ENCODE data around the gene CYP2U1. TPM values are rescaled to one million over a fixed set of nuclear protein-coding genes. Genes with fewer than 3 reads are reported as not detected.

Gene CYP2U1
- total and polyA plus RNA-seq, 2 of the 8 experiments (the other 6 are each of a cell fraction or from before 2014, with no cell fraction given), result 3.1 to 5.0 TPM

DNA sequence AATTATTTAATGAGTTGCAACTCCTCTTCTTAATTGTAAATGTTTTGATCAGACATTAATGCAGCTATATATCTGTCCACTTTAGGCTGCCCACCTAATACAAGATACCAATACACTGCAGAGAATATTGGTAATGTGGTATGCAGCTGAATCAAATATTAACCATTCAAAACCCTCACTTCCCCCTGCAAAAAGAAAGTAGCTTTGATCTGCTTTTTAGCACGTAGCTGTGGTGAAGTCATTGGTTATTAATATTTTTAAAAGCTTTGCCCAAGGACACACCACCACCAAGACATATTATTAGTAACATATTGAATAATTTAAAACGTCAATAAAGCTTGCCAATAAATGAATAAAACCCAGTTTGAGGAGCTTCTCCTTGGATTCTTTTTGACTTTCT, 28.6 kb upstream of the CYP2U1 start:
- H4K20me1 ChIP-seq (replicated peaks in 1 of 2; ENCODE audit: control insufficient read depth in 1 of 2, insufficient read depth in 2 of 2, low read length in 2 of 2), result no peaks in the 10 kb centered on the region
- DNase-seq (ENCODE audit: low read depth in 1 of 2, low spot score in 2 of 2) (no peak), FAIRE-seq (no peak)
- H2BK20ac ChIP-seq (ENCODE audit: low read length), result no peak overlapping the region
- H2AK5ac ChIP-seq (ENCODE audit: low read depth, low read length), result no peak overlapping the region
- no peak overlapping the region for H3K23ac ChIP-seq (ENCODE audit: insufficient read length)
- H2BK120ac ChIP-seq (replicated peaks; ENCODE audit: low read depth, low read length), result no peak overlapping the region
- no peaks in the 10 kb centered on the region for H3K79me1 ChIP-seq (ENCODE audit: low read depth, low read length)
- no peaks in the 10 kb centered on the region for H3K27me3 ChIP-seq (replicated peaks in 1 of 4; ENCODE audit: control insufficient read depth in 3 of 4, extremely low read depth in 1 of 4, insufficient read depth in 3 of 4, low read length in 3 of 4)
- H3K9me3 ChIP-seq (ENCODE audit: insufficient read depth in 2 of 2, low read depth in 1 of 2, low read length in 1 of 2), result 0 out of 4 replicates have a peak, but pooled peaks cover 0 to 4% of the 10 kb centered on the region in 2 experiments
- H2BK5ac ChIP-seq (ENCODE audit: low read depth, low read length), result no peak overlapping the region
- POLR2A ChIA-PET (ENCODE audit: partially characterized antibody), result interaction anchor here (1.0 kb wide), 1 partner anchor 8 kb away, joined by 3 read pairs; no protein-coding TSS in a partner anchor
- no peak overlapping the region for H2AFZ ChIP-seq (ENCODE audit: low read length)
- CTCF ChIA-PET (ENCODE audit: partially characterized antibody), result interaction anchor here (0.6 to 1.8 kb wide), 7 partner anchors 9 to 172 kb away, joined by 3 to 7 read pairs (median 3); no protein-coding TSS in a partner anchor
- no peak overlapping the region for H3K4ac ChIP-seq (replicated peaks; ENCODE audit: insufficient read length, low read depth, low read length)
- H3K36me3 ChIP-seq (ENCODE audit: control insufficient read depth in 2 of 4, insufficient read depth in 4 of 4, low read length in 3 of 4), result no peaks in the 10 kb centered on the region; a peak in 2 of 8 replicates
- no peak overlapping the region for H3K18ac ChIP-seq (ENCODE audit: extremely low read depth, low read length)
- no peaks in the 10 kb centered on the region for H3K79me2 ChIP-seq (ENCODE audit: control insufficient read depth in 1 of 2, insufficient read depth in 2 of 2, low read length in 2 of 2)
- 84% methylated on average over 2 of the region's 2 CpGs; no CpG with 5 or more reads in 1 of the 2 experiments for WGBS, 2 experiments (ENCODE audit: extremely low coverage in 1 of 2, insufficient coverage in 1 of 2, insufficient read length in 1 of 2, insufficient replicate concordance in 2 of 2, low coverage in 1 of 2, low lambda C conversion rate in 2 of 2, missing lambda C conversion rate in 1 of 2)
- no peak overlapping the region for H4K8ac ChIP-seq (ENCODE audit: extremely low read depth, insufficient read depth, low read length)
- TF ChIP-seq GTF2F1 (IDR thresholded peaks at IDR 0.05; ENCODE audit: borderline replicate concordance, low read depth, low read length), result no peak
- TF ChIP-seq KDM1A (IDR thresholded peaks at IDR 0.05; ENCODE audit: borderline replicate concordance, low read length), result no peak
- no peak for TF ChIP-seq ASH2L (IDR thresholded peaks at IDR 0.05; ENCODE audit: low read length)
- no peak for TF ChIP-seq SRF (IDR thresholded peaks at IDR 0.05; ENCODE audit: low read depth, low read length)
- no peak for TF ChIP-seq EGR1 (IDR thresholded peaks at IDR 0.05; ENCODE audit: borderline replicate concordance, low read depth, low read length)
- TF ChIP-seq TAF7 (optimal IDR thresholded peaks at IDR 0.05; ENCODE audit: borderline replicate concordance, low read depth, low read length), result no peak
- no peak for TF ChIP-seq KDM5A (IDR thresholded peaks at IDR 0.05; ENCODE audit: low read length)
- TF ChIP-seq, protein P1, sequence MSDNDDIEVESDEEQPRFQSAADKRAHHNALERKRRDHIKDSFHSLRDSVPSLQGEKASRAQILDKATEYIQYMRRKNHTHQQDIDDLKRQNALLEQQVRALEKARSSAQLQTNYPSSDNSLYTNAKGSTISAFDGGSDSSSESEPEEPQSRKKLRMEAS (IDR thresholded peaks at IDR 0.05), result no peak
- TF ChIP-seq SP2 (IDR thresholded peaks at IDR 0.05; ENCODE audit: low read length), result no peak
- no peak overlapping the region for H3K27ac ChIP-seq (ENCODE audit: low read depth, low read length)
- H3K14ac ChIP-seq (ENCODE audit: insufficient read length), result no peak overlapping the region
- no peak overlapping the region for H2BK12ac ChIP-seq (ENCODE audit: low read depth, low read length)
- H4K91ac ChIP-seq (replicated peaks; ENCODE audit: insufficient read length, low read length), result no peak overlapping the region
- no peak overlapping the region for H3K9ac ChIP-seq (replicated peaks in 1 of 4; ENCODE audit: extremely low read depth in 1 of 4, low read depth in 3 of 4, low read length in 3 of 4)
- H3K56ac ChIP-seq (replicated peaks; ENCODE audit: insufficient read length, low read depth, low read length), result no peak overlapping the region
- no peaks in the 10 kb centered on the region for H3K23me2 ChIP-seq (ENCODE audit: low read depth, low read length)
- peaks cover 0 to 13% (median 0%) of the 10 kb centered on the region in 4 experiments; a peak in 2 of 7 replicates for H3K4me1 ChIP-seq (replicated peaks in 1 of 4; ENCODE audit: control insufficient read depth in 3 of 4, insufficient read depth in 4 of 4, low read length in 3 of 4)
- H2BK15ac ChIP-seq (ENCODE audit: low read length), result no peak overlapping the region
- no peak overlapping the region for H3K4me2 ChIP-seq (ENCODE audit: insufficient read depth in 1 of 2, low read depth in 2 of 2, low read length in 2 of 2)
- no peak overlapping the region for H3K4me3 ChIP-seq (ENCODE audit: extremely low read depth in 1 of 4, insufficient read depth in 2 of 4, low read depth in 3 of 4, low read length in 4 of 4)
- no peak overlapping the region for H4K5ac ChIP-seq (ENCODE audit: insufficient read length, low read depth, low read length)

Data from H1 (cell line).